MM.1S (cell line): ENCODE measurements around the gene BCCIP.

Experiments
- DNase-seq: peaks from one replicate; pipeline ENCODE4 v3.0.0-alpha.2; 2015
- H2AFZ ChIP-seq: fragments of 300-600 bp; sonication (generic); 2 replicates; pipeline ENCODE4 v1.6.0; 2016; ENCODE audit warnings: antibody characterized with exemption, low read length
- H3F3A ChIP-seq: fragments of 300-600 bp; sonication (generic); 2 replicates; pipeline ENCODE4 v1.6.1; 2016; ENCODE audit warnings: mild to moderate bottlenecking, antibody characterized with exemption, low read length, moderate library complexity, mixed read lengths; ENCODE audit not compliant: insufficient read depth
- H3K27ac ChIP-seq: fragments of 300-600 bp; sonication (generic); 2 replicates; pipeline ENCODE4 v1.5.1; 2016; ENCODE audit warnings: mild to moderate bottlenecking, low read length
- H3K27me3 ChIP-seq: fragments of 300-600 bp; sonication (generic); replicated peaks from 2 replicates; pipeline ENCODE4 v1.6.0; 2016; ENCODE audit warnings: low read length; ENCODE audit not compliant: insufficient read depth
- H3K36me3 ChIP-seq: fragments of 300-600 bp; sonication (generic); replicated peaks from 2 replicates; pipeline ENCODE4 v1.6.1; 2016; ENCODE audit warnings: mild to moderate bottlenecking, low read length, mixed read lengths; ENCODE audit not compliant: insufficient read depth
- H3K4me1 ChIP-seq: fragments of 300-600 bp; sonication (generic); 2 replicates; pipeline ENCODE4 v1.6.1; 2016; ENCODE audit warnings: low read length, mixed read lengths
- H3K4me2 ChIP-seq: fragments of 300-600 bp; sonication (generic); 2 replicates; pipeline ENCODE4 v1.6.0; 2016; ENCODE audit warnings: low read depth, low read length
- H3K4me3 ChIP-seq: fragments of 300-600 bp; sonication (generic); 2 replicates; pipeline ENCODE4 v1.5.1; 2016; ENCODE audit warnings: low read length, mixed read lengths
- H3K79me2 ChIP-seq: fragments of 300-600 bp; sonication (generic); 2 replicates; pipeline ENCODE4 v1.6.1; 2016; ENCODE audit warnings: mixed run types, low read length, mixed read lengths
- H3K9ac ChIP-seq: fragments of 300-600 bp; sonication (generic); 2 replicates; pipeline ENCODE4 v1.6.1; 2016; ENCODE audit warnings: low read length, mixed read lengths
- H3K9me2 ChIP-seq: fragments of 300-600 bp; sonication (generic); replicated peaks from 2 replicates; pipeline ENCODE4 v1.6.1; 2016; ENCODE audit warnings: mild to moderate bottlenecking, low read length, mixed read lengths; ENCODE audit not compliant: insufficient read depth
- H3K9me3 ChIP-seq: fragments of 300-600 bp; sonication (generic); replicated peaks from 2 replicates; pipeline ENCODE4 v1.6.1; 2016; ENCODE audit warnings: mild to moderate bottlenecking, low read length, mixed read lengths; ENCODE audit not compliant: insufficient read depth
- H4K20me1 ChIP-seq: fragments of 300-600 bp; sonication (generic); 2 replicates; pipeline ENCODE4 v1.6.1; 2016; ENCODE audit warnings: mild to moderate bottlenecking, low read length, moderate library complexity, mixed read lengths; ENCODE audit not compliant: insufficient read depth
- EZH2 ChIP-seq: fragments of 300-600 bp; sonication (generic); optimal IDR thresholded peaks from 2 replicates; pipeline ENCODE3; 2017; ENCODE audit warnings: low read depth, mild to moderate bottlenecking, antibody characterized with exemption, low read length, mixed read lengths
- EZH2phosphoT487 ChIP-seq: fragments of 300-600 bp; sonication (generic); IDR thresholded peaks from 2 replicates; pipeline ENCODE4 v1.6.1; 2018; ENCODE audit warnings: antibody characterized with exemption, low read length
- TF ChIP-seq, protein P1 (sequence below): fragments of 300-600 bp; sonication (generic); IDR thresholded peaks from 2 replicates; pipeline ENCODE4 v1.5.1; 2016; ENCODE audit warnings: antibody characterized with exemption, low read length, mixed read lengths

BCCIP gene

DNA sequence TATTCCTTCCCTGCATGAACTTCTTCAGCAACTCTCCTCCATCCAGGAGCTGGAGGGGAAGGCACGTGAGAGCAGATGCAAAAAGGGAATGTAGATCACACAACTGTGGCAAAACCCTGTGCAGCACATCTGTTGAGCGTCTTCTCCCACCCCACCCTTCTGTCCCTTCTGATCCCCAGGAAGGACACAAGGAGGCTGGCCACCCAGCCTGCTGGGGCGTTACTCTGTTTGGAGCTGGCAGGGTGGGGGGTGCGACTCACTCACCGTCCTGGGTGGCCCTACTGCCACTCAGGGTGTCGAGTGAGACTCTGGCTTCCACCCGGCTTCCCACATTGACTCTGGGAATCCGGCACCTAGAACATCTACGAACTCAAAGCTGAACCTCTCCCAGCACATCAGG, 37.6 kb upstream of the BCCIP start:
- Histone ChIP-seq H3K27me3 (no peaks in the 10 kb centered on the region), H3K36me3 (no peaks in the 10 kb centered on the region; the same call in 1 of the 2 replicates), H3K9ac (no peak overlapping the region), H3K9me3 (no peaks in the 10 kb centered on the region), H3K4me3 (no peak overlapping the region), H3F3A (no peaks in the 10 kb centered on the region), H3K27ac (no peak overlapping the region), H3K9me2 (no peaks in the 10 kb centered on the region), H3K4me2 (no peak overlapping the region), H4K20me1 (no peaks in the 10 kb centered on the region), H3K79me2 (no peaks in the 10 kb centered on the region), H2AFZ (no peak overlapping the region), H3K4me1 (peaks cover 21% of the 10 kb centered on the region)
- TF ChIP-seq, protein P1, sequence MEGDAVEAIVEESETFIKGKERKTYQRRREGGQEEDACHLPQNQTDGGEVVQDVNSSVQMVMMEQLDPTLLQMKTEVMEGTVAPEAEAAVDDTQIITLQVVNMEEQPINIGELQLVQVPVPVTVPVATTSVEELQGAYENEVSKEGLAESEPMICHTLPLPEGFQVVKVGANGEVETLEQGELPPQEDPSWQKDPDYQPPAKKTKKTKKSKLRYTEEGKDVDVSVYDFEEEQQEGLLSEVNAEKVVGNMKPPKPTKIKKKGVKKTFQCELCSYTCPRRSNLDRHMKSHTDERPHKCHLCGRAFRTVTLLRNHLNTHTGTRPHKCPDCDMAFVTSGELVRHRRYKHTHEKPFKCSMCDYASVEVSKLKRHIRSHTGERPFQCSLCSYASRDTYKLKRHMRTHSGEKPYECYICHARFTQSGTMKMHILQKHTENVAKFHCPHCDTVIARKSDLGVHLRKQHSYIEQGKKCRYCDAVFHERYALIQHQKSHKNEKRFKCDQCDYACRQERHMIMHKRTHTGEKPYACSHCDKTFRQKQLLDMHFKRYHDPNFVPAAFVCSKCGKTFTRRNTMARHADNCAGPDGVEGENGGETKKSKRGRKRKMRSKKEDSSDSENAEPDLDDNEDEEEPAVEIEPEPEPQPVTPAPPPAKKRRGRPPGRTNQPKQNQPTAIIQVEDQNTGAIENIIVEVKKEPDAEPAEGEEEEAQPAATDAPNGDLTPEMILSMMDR = no peak
- no peak for TF ChIP-seq EZH2
- no peak for TF ChIP-seq EZH2phosphoT487
- DNase-seq = no peak

DNA sequence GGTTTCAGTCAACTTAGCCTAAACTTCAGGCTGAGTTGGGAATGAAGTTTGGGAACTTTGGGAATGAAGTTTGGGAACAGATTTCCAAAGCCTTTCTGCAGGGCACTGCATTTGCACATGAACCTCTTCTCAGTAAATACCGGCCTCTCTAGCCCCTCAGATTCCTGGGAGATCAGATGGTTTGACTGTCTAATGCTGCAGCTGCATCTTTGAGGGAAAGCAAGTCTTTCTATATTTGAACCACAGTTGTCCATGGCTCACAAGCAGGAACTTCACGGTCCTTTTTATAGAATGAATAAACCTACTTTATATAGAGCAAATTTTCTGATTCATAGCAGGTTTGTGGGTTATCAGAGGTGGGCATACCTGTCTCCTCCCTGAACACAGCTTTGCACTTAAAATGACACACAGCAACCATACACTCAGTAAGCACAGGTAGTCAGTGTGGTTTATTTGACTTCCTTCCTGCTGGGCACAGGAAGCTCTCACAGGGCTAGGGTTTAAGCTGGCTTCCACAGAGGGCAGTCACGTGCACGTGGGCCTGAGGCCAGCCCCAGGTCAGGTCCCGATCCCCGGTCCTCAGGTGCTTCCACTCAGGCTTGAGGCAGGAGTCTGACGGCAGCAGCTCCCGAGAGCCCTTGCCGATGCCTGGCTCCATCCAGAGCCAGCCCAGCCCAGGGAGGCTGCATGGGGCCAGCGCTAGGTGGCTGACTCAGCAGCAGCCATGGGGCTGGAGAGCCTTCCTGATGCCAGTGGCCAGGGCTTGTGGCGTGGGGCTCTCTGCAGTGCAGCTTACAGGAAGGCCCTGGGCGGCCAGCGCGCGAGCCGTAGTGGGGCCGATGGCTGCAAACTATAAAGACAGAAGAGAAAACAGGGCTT, 35.0 kb upstream of the BCCIP start:
- H3K9me2 ChIP-seq = no peaks in the 10 kb centered on the region
- H3K36me3 ChIP-seq = no peaks in the 10 kb centered on the region; the same call in 1 of the 2 replicates
- peak overlapping the region; percentile 41; the same call in 1 of the 2 replicates for H3K4me2 ChIP-seq

GRCh38 chr10:125792342-125793300, 30.7 kb upstream of the BCCIP start:
- H3K36me3 ChIP-seq = no peaks in the 10 kb centered on the region; the same call in 1 of the 2 replicates

More for the DNA sequence above, 35.0 kb upstream of the BCCIP start:
- H3K79me2 ChIP-seq = no peaks in the 10 kb centered on the region
- H3K4me3 ChIP-seq = no peak overlapping the region
- H3K4me1 ChIP-seq = peaks cover 21% of the 10 kb centered on the region
- no peak overlapping the region for H3K9ac ChIP-seq
- no peaks in the 10 kb centered on the region for H3K27me3 ChIP-seq
- H4K20me1 ChIP-seq = no peaks in the 10 kb centered on the region
- no peaks in the 10 kb centered on the region for H3K9me3 ChIP-seq
- peak; percentile 76 for DNase-seq
- peak overlapping the region; percentile 47; the same call in 1 of the 2 replicates for H3K27ac ChIP-seq
- no peaks in the 10 kb centered on the region for H3F3A ChIP-seq
- TF ChIP-seq EZH2 = no peak
- TF ChIP-seq EZH2phosphoT487 = no peak
- TF ChIP-seq, protein P1 = no peak
- H2AFZ ChIP-seq = peak overlapping the region; percentile 43

More at GRCh38 chr10:125792342-125793300, 30.7 kb upstream of the BCCIP start:
- Histone ChIP-seq H3K9ac (no peak overlapping the region), H3K9me3 (no peaks in the 10 kb centered on the region), H4K20me1 (no peaks in the 10 kb centered on the region), H3K4me2 (no peak overlapping the region), H3K9me2 (no peaks in the 10 kb centered on the region), H3F3A (peaks cover 30% of the 10 kb centered on the region), H3K27ac (no peak overlapping the region), H3K4me3 (no peak overlapping the region), H2AFZ (no peak overlapping the region), H3K27me3 (no peaks in the 10 kb centered on the region), H3K4me1 (peaks cover 55% of the 10 kb centered on the region), H3K79me2 (no peaks in the 10 kb centered on the region)
- no peak for DNase-seq
- TF ChIP-seq EZH2phosphoT487 = no peak
- no peak for TF ChIP-seq EZH2
